Epithelial cell of proximal tubule (primary cell): ENCODE measurements around the gene NHS. TPM values are rescaled to one million over a fixed set of nuclear protein-coding genes. Genes with fewer than 3 reads are reported as not detected.
A peak's percentile ranks its signal among the peaks of the same experiment; 100 is the strongest.

Experiments used
- DNase-seq: peaks from one replicate; pipeline ENCODE4 v3.0.0-alpha.2; 2011; ENCODE audit warnings: low read depth
- H3K4me3 ChIP-seq: 2 replicates; pipeline ENCODE4 v1.5.1; 2011; ENCODE audit warnings: low read depth, mild to moderate bottlenecking, low read length
- CTCF ChIP-seq: conservative IDR thresholded peaks from 2 replicates; pipeline ENCODE4 v1.5.1; 2012; ENCODE audit warnings: low read depth, mild to moderate bottlenecking, low read length
- total RNA-seq: library from RNA; depleted of rRNA; stranded (reverse); fragments of >200 nt; gene quantifications from 2 replicates; pipeline ENCODE4 v1.2.3, GENCODE V29; 2015

NHS gene
- total RNA-seq, 1 donor from 2014 or later: 7.6 TPM

- no peak overlapping the region for H3K4me3 ChIP-seq
- no peak for DNase-seq
- no peak for TF ChIP-seq CTCF
These were observed 210.0 kb downstream of the NHS start for GRCh38 chrX:17585006-17585405.

GRCh38 chrX:17587366-17587765 lies 212.4 kb downstream of the NHS start:
- no peak for TF ChIP-seq CTCF
- H3K4me3 ChIP-seq: no peak overlapping the region
- DNase-seq: peak; percentile 48

- no peak for DNase-seq
- TF ChIP-seq CTCF: no peak
- H3K4me3 ChIP-seq: no peak overlapping the region
These were observed 213.3 kb downstream of the NHS start for GRCh38 chrX:17588303-17588702.

- H3K4me3 ChIP-seq: peak overlapping the region; percentile 23
- no peak for DNase-seq
- peak; percentile 68 for TF ChIP-seq CTCF
These were observed 216.1 kb downstream of the NHS start for GRCh38 chrX:17590892-17591740.

- peak; percentile 31 for DNase-seq
- no peak for TF ChIP-seq CTCF
- peak overlapping the region; percentile 23 for H3K4me3 ChIP-seq
These were observed 216.7 kb downstream of the NHS start for GRCh38 chrX:17591741-17592110.

GRCh38 chrX:17592117-17592516 lies 217.1 kb downstream of the NHS start:
- no peak for TF ChIP-seq CTCF
- H3K4me3 ChIP-seq: peak overlapping the region; percentile 23
- DNase-seq: no peak

GRCh38 chrX:17594693-17595092 lies 219.7 kb downstream of the NHS start:
- no peak for TF ChIP-seq CTCF
- no peak for DNase-seq
- peak overlapping the region; percentile 22 for H3K4me3 ChIP-seq
